SHP77 treated with DMSO at 0.1 percent for 48 hours (cell line): ENCODE measurements around the gene RASAL1.
A peak's percentile ranks its signal among the peaks of the same experiment; 100 is the strongest.

Experiments
- DNase-seq: peaks from one replicate; lab custom pipeline; 2025; lab: John Stamatoyannopoulos, UW

The RASAL1 gene

DNA sequence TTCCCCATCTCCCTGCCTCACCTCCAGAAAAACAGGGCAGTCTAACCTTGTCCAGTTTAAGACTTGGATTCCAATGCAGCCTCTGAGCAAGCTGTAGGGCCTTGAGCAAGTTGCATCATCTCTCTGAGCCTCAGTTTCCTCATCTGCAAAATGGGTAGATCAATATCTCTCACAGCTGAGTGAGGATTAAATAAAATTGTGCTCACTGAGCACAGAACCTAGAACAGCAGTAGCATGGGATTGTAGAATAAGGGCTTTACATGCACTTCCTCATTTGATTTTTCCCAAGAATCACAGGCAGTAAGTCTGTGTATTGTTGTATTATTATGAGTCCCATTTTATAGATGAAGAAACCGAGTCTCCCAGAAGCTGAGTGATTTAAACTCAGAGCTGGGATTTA lies 77.0 kb downstream of the RASAL1 start:
- DNase-seq: no peak

DNA sequence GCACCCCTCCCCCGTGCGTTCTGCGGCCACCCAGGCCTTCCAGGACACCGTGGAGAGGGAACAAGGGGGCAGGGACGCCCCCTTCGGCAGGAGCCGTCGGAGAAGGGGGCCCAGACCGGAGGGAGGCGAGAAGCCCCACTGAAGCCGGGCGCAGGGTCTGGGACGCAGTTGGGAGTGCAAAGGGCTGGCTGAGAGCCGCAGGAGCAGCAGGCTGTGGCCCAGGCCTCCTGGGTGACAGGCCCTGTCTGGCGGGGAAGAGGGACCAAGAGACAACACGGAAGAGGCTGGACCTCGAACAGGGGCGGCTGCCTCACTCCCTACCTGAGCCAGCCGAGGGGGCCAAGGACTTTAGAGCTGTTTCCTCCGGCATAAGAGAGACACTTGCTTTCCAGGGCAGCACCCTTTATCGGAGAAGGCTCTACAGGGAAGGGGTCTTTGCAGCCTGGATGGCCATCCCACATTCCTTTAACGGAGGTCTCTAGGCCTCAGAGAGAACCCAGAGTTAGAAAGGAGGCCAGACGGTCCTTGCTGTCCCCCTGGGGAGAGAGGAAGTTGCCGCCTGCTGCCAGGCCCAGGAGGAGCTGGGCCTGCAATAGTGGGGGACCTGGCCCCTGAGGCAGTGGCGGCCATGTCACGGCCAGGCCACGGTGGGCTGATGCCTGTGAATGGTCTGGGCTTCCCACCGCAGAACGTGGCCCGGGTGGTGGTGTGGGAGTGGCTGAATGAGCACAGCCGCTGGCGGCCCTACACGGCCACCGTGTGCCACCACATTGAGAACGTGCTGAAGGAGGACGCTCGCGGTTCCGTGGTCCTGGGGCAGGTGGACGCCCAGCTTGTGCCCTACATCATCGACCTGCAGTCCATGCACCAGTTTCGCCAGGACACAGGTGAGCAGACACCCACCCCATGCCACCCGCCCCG lies 77.7 kb downstream of the RASAL1 start:
- DNase-seq: no peak

DNA sequence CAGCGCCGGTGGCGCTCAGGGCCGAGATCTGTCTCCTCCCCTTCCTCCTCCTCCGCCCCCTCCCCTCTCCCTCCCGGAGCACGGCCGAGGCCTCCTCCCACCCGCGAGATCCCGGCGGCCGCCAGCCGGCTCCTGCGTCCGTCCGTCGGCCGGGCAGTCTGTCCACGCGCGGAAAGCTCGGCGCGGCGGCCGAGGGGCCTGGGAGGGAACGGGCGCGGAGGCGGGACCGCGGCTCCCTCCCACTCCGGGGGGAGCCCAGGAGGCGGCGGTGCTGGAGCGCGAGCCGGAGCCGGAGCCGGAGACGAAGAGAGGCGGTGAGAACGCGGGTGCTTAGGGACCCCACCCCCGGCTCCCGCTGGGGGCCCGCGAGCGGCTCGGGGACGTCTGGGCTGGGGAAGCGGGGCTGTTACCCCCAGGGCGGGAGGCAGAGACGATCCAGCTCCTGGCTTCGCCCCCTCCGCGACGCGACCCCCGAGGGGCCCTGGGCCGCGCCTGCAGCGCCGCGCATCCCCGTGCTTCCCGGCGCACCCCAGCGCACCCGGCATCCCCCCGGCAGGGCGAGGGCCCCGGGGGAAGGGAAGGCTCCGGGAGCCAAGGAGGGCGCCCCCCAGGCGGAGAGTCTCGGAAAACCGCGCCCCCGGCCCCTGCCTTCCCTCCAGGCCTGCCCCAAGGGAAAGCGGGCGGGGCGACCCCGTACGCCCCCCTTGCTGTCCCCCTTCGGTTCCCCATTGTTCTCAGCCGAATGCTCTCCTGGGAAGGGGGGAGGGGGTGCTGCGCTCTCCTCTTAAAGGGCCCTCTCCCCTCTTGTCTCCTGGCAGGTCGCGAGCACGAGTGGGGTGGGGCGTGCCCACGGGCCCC lies 78.7 kb downstream of the RASAL1 start, which contains the start of gene DTX1:
DTX1 (plus strand) TSS at position 100 of the 858 bp plus-strand sequence. CDS start 1,463 bp downstream, outside the sequence.
- DNase-seq: no peak

DNA sequence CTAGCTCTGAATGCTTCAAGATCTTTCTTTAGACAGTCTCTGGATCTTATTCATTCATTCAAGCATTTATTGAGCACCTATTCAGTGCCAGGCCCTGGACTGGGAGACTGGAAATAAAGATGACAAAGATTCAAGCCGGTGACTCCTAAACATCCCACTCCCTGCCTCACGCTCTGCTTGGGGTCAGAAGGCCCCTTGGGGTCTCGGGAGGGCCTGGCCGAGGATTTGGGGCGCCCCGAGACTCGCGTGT lies 79.3 kb downstream of the RASAL1 start:
- DNase-seq: no peak

DNA sequence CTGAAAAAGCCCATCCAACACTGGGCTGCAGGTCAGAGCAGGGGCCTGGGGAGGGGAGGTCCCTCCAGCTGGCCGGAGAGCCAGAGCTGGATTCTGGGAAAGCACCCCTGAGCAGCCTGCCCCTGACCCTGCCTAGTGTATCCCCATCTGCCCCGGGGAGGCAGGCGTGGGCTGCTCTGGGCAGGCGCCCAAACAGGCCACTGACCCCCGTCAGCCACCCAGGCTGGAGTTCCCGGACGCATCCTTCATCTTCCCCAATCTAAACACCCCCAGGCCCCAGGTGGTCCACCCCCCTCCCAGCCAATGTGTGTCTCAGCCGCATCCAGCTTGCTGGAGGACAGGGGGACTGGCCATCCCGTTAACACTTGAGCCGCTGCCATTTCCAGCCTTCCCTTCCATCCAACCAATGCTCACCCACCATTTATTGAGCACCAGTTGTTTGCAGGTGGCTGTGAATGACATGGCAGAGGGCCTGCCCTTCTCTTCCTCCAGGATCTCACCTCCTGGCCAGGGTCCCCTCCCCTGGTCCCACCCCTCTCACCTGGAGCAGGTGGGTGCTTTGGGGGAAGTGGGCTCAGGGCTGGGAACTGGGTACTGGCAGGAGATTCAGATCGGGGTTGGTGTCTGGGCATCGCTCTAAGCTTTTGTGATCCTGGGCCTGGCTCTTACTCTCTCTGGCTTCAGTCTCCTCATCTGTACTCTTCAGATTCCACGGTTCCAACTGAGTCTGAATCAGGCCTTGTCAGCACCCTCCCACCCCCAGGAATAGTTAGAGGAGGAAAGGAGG lies 79.8 kb downstream of the RASAL1 start:
- DNase-seq: no peak

DNA sequence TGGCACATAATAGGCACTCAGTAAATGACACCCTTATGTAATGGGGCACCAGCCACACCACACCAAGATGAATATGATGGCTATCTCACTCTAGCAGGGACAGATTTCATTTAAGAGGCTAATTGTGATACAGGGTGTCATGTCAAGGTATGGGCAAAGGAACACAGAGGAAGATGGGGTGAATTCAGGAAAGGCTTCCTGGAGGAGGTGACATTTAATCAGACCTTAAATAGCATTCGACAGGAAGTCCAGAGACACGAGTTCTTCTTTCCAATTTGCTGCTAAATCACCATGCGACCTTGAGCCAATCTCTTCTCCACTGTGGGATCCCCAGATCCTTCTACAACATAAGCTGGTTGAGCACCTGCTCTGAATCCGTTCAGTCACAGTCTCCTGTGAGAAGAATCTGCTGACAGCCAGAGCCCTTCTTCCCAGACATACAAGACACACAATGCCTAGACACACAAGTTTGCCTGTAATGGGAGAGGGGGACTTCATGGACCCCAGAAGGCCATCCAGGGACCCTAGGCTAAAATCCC lies 80.5 kb downstream of the RASAL1 start:
- no peak for DNase-seq

DNA sequence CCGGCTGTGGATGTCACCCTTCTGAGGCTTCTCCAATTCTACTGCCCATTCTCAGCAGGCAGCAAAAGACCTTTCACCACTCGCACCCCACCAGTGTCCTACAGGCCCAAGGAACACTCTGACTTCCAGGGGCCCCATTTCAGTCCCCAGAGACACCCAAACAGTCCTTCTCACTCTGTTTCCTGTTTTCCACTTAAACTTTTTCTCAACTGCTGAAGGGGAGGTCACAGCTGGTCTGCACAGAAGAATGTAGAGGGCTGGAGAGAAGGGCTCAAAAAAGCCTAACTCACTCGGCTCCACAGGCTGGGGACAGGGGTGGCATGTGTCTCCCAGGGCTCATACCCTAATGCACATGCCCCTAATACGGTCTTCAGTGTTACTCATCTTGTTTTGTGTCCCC lies 83.2 kb downstream of the RASAL1 start:
- no peak for DNase-seq

DNA sequence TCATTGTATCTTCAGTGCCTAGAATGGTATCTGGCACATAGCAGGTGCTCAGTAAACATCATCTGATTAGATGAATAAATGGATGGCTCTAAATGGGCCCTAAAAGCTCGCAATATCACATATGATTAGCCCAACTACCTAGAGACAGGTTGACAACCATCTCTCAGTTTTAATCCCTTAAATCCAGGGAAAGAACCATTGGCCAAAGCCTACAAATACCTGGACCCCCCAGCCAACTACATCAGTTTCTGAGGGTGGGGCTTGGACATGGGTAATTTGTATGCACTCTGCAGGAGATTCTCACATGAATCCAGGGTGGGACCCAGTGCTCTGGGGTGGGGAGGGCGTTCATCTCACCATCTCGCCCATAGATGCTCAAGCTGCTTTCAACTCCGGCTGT lies 83.8 kb downstream of the RASAL1 start:
- DNase-seq: no peak

DNA sequence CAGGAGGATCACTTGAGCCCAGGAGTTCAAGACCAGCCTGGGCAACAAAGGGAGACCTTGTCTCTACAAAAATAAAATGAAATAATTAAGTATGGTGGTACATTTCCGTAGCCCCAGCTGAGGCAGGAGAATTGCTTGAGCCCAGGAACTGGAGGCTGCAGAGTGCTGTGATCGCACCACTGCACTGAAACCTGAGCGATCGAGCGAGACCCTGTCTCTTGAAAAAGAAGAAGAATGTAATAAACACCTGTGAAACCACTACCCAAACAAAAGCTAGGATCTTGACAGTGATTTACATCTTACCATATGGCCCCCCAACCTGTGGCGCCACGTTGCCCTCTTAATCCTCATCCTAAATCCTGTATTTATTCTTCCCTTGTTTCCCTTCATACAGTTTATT lies 84.8 kb downstream of the RASAL1 start:
- DNase-seq: no peak

DNA sequence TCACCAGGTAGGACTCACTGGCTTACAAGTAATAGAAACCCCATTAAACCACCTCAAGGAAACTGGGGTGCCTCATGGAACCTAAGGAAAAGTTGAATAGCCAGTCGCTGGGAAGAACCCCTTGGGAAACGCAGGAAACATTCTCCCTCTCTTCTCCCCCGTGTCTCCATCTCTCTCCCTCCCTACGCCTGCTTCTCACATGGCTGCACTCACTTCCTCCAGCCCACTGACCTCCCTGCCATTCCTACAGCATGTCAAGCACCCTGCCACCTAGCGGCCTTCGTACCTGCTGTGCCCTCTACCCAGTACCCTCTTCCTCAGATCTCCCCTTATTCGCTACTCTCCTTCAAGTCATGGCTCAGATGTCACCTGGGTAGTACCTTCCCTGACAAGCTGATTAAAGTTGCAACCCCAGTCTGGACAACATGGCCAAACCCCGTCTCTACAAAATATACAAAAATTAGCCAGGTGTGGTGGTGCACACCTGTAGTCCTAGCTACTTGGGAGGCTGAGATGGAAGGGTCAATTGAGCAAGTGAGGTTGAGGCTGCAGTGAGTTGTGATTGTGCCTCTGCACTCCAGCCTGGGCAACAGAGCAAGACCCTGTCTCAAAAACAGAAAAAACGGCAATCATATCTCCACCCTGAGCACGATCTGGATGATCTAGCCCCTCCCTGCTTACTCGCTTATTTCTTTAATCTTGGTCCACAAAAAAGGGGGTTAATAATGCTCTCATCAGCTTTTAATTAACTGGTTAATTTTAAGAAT lies 85.4 kb downstream of the RASAL1 start:
- peak; percentile 9 for DNase-seq
